Inflammatory macrophage treated with lipopolysaccharide for 4 hours (primary cell): ENCODE measurements around the gene S100A8.
"Not testable (repeated sequence)": the region's sequence is repeated elsewhere in the genome, so short reads cannot be mapped to it uniquely, and the experiment has no call there.

Experiments
- DNase-seq: peaks from one replicate; pipeline ENCODE4 v3.0.0-alpha.2; 2020

The S100A8 gene

DNA sequence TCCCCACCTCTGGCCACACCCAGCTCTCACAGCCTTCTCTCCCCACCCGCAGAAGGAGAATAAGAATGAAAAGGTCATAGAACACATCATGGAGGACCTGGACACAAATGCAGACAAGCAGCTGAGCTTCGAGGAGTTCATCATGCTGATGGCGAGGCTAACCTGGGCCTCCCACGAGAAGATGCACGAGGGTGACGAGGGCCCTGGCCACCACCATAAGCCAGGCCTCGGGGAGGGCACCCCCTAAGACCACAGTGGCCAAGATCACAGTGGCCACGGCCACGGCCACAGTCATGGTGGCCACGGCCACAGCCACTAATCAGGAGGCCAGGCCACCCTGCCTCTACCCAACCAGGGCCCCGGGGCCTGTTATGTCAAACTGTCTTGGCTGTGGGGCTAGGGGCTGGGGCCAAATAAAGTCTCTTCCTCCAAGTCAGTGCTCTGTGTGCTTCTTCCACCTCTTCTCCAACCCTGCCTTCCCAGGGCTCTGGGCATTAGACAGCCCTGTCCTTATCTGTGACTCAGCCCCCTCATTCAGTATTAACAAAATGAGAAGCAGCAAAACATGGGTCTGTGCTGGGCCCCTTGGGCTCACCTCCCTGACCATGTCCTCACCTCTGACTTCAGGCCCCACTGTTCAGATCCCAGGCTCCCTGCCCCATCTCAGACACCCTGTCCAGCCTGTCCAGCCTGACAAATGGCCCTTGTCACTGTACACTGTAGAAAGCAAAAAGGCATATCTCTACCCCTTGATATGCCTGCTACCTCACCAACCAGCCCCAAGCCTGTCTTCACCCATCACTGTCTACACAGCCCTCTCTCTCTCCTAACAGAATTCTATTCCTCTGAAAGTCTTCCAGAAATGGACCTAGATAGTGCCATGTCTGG, 30.0 kb downstream of the S100A8 start:
- no peak for DNase-seq

DNA sequence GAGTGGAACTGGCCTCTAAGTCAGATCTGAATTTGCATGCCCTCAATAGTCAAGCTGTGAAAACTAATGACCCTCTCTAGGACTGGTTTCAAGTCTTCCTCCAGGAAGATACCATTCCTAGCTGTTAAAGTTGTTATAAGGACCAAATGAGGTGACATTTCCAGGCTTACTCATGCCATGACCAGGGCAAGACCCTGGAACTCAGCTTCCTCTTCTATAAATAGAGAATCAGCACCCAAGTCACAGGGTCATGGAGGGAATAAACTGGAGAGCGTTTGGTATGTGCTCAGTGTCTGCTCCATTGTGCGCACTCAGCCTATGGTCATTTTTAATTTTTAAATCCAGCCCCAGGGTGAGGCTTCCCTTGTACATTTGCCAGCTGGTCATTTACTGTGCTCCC, 30.7 kb downstream of the S100A8 start:
- DNase-seq = peak; percentile 74

DNA sequence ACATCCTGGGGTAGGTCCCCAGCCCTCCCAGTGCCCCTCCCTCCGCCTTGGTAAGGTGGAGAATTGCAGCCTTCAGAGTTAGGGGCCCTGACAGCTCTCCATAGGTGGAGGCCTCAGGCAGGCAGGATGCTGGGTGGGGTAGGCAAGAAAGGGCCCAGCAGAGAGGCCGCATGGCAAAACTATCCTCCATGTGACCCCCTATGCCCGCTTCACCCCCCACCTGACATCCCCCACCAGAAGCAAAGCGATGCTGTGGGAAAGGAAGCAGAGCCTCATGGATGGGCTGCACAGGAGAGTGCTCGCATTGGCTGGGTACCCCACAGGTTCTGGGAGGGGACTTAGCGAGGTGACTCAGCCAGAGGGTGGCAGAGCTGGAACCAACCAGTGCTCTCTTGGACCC, 31.6 kb downstream of the S100A8 start:
- no peak for DNase-seq

DNA sequence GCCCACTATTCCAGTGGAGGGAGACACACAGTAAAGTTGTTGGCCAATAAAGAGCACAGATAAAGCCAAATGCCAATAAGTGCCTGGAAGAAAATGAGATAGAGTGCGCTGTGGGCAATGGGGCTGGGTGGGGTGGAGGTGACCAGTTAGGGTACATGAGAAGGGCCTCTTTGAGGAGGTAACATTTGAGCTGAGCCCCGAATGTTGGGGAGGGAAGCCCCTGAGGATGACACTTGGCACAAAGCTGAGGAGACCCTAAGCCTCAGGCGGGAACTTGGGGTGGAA, 32.2 kb downstream of the S100A8 start:
- DNase-seq = no peak

DNA sequence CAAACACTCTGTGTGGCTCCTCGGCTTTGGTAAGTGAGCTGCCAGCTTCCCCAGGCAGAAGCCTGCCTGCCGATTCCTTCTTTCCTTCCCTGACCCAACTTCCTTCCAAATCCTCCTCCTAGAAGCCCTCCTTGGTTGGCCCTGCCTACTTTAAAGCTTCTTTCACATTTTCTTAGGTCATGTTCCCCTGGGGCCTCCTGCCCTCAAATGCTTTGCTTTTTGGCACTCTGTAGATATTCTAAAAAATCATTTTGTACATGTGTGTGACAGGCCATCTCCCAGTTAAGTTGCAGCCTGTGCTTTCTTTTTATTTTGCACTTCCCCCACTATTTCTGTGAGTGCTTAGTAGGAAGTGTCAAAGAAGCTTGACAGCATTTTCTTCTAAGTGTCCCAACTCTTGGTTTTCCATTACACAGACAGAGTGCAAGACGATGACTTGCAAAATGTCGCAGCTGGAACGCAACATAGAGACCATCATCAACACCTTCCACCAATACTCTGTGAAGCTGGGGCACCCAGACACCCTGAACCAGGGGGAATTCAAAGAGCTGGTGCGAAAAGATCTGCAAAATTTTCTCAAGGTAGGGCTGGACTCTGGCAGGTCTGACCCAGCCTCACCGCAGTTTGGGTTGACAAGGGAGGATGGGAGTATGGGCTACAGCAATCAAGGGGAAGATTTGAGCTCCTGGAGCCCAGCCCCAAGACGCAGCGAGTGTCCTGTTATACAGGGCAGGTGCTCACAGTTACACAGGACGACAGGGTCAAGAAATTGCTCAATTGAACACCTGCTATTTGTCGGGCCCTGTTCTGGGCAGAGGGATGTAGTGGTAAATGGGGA, 32.8 kb downstream of the S100A8 start, which contains the start of gene S100A9:
Gene S100A9, plus strand, starts transcription at position 2 of the 838 bp plus-strand sequence. Its CDS starts 430 bp downstream, at position 432.
- peak; percentile 83 for DNase-seq

DNA sequence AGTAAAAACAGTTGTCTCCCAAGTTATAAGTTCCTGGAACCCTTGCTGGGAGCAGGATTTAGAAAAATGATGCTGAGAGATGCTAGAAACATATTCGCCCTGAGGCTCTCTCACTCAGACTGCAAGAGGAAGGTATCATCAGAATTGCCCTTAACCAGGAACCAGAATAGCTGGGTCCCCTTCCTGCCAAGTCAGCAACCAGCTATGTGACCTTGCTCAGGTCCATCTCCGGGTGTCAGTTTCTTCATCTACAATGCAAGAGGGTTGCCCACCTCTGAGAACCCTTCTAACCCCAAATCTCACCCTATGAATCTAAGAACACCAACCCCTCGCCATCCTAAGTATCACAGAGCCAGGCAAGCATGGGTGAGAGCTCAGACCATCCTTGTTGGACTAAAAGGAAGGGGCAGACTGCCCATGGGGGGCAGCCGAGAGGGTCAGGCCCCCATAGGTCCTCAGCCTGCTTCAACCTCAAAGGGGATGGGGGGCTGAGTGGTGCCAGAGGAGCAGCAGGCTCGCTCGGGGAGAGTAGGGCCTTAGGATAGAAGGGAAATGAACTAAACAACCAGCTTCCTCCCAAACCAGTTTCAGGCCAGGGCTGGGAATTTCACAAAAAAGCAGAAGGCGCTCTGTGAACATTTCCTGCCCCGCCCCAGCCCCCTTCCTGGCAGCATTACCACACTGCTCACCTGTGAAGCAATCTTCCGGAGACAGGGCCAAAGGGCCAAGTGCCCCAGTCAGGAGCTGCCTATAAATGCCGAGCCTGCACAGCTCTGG, 33.6 kb downstream of the S100A8 start:
- peak; percentile 91 for DNase-seq

DNA sequence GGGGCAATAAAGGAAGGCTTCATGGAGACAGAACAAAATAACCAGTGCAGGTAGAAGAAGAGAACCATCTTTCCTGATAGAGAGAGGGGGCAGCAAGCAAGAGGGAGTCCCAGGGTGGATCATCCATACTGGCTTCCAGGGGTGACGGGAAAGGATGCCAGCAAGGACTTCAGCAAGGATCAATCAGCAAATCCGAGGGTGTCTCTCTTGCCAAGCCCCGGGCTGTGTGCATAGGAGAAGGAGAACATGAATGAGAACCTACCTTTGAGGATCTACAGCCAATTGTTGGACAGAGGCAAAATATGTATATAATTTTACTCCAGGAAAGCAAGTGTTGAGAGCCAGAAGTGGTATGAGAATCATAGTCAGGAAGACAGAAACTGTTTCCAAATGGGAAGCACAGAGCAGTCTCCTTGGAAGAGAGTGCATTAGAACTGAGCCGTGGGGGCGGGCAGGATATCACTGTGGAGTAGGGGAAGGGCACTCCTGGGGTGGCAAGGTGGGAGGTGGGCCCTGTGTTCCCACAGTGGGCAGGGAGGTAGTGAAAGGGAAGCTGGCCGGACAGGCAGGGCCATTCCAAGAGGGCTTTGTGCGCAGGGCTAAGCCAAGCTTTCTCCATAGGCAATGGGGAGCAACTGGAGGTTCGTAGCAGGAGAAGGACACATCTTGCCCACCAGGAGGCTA, 34.3 kb downstream of the S100A8 start:
- no peak for DNase-seq

DNA sequence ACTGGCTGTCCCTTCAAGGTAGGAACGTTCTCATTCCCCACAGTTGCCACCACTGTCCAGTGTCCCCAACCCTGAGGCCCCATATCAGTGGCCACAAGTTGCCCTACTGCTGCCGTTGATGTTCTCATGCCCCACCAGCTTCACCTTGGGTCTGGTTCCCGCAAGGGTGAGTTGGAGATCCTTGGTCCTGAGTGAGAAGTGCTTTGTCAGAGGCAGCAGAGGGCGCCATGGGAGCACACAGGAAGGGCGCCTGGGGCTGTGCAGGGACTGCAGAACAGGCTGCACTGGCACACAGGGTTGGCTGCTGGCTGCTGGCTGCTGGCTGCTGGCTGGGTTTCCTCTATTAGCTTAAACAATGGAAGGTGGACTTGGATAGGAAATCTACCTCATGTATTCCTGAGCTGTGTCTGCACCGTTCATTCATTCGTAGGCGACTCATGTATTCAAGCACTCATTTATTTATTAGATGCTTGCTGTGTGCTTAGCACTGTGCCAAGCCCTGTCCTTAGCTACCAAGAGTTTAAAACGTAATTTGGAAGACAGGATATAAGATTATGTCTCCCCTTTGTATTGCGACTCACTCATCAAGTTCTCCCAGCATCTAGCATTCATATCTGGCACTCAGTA, 35.3 kb downstream of the S100A8 start:
- DNase-seq = peak; percentile 86

DNA sequence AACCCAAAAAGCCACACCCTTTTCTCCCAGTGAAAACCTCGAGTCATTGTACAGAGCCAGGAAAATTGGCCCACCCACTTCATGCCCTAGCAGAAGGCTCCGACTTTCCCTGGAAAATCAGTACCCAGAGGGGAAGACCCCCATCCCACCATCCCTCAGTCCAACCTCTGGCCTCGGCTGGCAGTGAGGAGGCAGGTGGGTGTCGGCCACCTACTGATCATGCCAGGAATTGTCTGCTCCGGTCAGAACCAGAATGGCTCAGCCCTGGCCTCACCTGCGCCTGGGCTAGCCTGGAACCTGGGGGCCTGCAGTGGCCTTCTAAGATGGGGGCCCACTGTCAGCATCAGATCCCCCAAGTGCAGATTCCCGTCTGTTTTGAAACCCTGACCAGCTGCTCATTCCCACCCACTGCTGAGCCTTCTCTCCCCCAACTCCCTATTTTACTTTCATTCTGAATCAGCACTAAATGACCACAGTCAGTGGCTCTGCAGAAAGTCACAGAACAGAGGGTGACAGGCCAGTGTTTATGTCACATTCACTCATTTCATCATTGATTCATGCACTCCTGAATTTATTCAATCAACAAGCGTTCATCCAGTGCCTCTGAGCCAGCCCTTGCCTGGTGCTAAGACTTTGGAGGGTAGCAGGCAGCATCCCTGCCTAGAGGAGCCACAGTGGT, 36.2 kb downstream of the S100A8 start:
- DNase-seq = no peak

DNA sequence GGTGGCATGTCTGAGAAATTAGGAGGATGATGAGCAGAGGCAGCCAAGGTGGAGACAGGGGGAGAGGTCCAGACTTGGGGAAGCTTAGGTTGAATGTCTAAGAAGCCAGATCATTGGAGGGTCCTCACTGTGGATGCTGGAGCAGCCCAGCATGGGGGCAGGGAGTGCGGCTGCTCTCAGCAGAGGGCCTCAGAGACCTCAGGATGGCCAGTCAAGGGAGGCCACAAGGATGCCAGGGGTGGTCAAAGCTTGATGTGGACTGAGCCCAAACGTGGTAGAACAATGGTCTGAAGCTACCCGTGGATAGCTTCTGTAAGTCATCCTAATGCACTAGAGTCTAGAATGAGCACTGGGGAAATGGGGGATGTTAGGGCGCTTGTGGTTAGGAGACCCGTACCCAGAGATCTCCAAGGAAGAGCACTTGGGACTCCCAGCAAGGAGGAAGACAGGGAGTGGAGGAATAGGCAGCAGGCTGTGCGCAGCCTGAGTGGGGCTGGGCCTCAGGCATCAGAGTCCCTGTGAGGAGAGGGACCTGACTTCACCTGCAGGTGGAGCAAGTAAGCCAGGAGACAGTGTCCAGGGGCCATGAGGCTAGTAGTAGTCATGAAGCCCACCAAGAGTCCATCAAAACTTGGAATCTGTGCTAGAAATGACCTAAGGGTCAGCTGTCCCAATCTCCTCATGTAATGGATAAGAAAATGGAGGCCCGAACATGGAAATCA, 37.5 kb downstream of the S100A8 start:
- no peak for DNase-seq

DNA sequence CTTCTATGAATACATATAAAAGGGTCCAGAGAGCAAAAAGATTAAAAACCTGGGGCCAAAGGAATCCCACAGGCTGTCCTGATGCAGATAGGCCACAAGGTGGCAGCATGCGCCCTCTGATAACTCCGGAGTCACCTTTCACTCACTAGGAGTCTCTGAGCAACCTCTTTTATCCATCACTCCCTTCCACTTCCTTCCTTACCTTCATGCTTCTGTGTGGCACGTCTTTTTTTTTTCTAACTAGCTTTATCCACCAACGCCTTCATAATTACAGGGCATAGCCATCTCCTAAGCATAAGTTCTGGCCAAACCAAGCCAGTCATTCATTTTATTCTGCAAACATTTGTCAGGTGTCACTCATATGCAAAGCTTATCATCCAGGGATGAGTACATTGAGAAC, 38.4 kb downstream of the S100A8 start:
- DNase-seq = peak; percentile 67

DNA sequence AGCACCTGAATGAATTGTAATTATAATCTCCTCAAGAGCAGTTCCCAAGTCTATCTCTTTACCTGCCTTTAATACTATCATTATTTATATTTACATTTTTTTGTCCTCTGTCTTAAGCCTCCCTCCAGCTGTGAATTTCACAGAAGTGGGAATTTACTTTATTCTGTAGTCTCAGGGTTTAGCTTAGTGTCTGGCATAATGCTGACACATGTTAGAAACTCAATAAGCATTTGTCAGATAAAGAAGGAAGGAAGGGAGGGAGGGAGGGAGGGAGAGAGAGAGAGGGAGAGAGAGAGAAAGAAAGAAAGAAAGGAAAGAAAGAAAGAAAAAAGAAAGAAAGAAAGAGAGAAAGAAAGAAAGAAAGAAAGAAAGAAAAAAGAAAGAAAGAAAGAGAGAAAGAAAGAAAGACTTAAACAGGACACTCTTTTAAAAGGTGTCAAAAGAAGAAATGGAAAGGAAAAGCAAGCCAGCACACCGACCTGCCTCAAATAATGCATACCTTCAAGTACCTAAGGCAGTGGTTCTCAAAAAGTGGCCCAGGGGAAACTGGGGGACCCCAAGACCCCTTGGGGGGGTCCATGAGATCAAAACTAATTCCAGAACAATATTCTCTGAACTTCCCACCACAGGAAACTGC, 40.4 kb downstream of the S100A8 start:
- DNase-seq = no peak

DNA sequence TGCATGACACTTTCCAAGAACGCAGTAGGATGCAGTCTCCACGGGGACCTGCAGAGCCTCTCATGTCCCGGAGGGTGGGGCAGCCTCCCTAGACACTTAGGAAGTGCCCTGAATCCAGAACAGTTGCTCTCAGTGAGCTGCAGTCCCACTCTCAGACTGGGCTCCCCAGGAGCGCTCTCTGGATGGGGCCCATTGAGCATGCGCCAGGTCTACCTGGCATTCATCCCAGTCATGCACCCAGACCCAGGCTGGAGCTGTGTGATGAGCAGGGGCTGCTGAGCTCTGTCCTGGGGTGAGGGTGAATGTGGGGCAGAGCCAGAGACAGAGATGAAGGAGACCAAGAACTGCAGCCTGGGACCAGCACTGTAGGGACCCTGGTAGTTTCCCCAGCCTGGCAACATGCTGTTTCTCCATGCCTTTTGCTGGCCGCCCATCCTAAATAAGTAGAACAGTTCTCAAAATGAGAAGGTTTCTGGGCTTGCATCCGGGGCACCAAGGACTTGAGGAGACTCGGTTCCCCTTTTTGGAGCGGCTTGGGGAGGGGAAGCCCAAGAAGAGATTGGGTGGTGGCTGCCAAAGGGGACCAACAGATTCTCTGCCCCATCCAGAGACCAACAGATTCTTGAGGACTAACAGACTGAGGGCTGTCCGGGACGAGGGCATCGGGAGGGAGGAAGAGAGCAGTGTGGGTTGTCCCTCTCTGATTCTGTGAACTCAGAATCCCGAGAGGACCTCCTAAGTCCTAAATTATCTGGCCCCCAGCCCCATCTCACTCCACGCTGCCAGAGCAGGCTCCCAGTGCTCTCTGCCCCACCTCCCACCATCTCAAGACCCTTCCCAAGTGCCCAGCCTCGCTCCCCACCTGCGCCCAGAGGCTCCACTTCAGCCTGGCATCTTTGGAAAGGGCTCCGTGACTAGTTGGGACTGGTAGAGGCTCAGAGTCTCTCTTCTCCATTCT, 41.2 kb downstream of the S100A8 start:
- no peak for DNase-seq

DNA sequence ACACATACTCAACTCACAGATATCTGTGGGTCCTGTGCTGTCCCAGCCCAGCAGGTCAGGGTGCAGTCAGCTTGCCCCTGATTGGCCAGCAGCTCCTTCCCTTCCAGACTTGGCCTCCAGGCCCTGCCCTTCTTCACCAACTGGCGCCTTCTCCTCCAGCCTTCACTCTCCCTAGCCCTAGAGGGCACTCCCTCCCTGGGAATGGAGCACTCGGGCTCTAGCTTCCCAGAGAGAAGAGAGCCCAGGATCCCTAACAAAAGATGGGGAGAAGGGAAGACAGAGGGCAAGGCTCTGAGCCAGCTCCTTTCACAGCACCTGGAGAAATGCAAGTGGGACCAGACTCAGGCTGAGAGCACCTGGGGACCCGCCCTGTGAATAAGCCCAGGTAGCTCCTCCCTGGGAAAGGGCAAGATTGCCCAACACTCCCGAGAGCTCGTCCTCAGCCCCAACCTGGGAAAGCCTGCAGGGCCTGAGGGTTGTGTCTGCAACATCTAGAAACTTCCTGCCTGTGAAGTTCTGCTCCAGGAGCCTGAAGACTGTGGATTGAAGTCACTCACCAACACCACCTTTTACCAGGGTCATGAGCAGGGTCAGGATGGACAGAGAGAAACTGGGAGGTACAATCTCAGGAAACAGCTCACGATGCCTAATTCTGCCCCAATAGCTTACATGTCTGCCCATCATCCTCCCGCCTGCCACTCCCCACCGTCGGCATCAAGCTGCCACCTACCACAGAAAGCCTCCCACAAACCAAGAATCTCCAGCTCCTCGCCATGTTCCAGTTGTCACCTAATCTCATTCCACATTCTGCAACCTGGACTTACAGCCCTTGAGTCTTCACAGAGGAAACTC, 42.1 kb downstream of the S100A8 start, which contains the start of gene PGLYRP4:
Gene PGLYRP4, minus strand, starts transcription at position 331 of the 852 bp plus-strand sequence. CDS start 909 bp downstream, outside the sequence.
- no peak for DNase-seq

DNA sequence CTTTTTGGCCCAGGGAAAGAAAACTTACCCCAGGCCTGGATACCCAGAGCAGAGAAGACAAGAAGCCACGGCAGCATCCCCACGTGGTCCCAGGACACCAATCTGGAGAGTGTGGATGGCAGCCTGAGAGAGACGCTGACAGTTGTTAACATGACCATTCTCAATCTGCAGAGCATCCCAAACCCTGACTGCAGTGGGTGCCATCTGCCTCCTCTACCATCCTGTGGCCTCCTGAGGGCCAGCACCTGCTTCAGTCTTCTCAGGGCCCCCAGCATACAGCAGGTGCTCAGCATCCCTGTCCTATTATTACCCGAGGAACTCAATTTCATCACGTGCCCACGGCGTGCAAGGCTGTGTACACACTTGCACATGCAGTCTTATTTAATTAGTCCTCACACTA, 43.0 kb downstream of the S100A8 start:
- DNase-seq = no peak

DNA sequence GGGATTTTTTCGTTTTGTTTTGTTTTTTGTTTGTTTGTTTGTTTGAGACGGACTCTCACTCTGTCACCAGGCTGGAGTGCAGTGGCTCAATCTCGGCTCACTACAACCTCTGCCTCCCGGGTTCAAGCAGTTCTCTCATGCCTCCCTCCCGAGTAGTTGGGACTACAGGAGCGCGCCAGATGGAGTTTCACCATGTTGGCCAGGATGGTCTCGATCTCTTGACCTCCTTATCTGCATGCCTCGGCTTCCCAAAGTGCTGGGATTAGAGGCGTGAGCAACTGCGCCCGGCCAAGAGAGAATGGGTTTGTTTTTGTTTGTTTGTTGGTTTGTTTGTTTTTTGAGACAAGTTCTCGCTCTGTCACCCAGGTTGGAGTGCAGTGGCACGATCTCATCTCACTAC, 43.8 kb downstream of the S100A8 start:
- DNase-seq = not testable (repeated sequence)

DNA sequence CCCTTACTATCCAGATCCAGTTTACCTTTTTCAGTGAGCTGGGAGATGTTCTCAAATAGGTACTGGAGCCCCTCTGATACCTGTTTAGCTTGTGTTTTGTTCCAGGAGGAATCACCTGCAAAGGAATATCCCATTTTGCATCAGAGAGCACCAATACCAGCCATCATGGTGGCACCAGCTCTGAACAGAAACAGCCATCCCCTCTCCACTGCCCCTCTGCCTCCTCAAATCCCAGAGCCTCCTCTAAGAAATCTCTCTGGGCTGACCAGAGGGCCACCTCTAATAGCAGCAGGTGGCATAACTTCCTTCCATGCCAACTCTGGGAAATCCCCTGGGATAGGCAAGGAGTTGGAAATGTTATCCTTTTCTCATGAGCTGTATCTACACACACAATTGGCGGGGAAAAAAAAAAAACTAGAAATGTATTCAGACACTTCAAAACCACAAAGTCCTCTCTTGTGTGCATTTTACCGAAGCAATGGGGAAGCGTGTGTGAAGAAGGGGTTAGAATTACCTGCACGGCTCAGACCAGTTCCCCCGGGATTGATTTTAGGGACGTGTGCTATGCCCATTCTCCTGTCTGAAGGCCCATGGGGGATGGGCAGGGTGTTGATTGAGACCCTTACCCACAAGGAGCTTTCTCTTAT, 44.7 kb downstream of the S100A8 start:
- DNase-seq = no peak
